HG02970 (cell line): ENCODE data around the gene LIF.

Source experiments
- ATAC-seq: cut with Tn5 transposase; IDR thresholded peaks from one replicate; pipeline ENCODE4 v1.9.1; 2021; ENCODE audit warnings: mild to moderate bottlenecking, moderate library complexity, moderate number of reproducible peaks; ENCODE audit not compliant: unreplicated experiment, low FRiP score

Gene LIF

GRCh38 chr22:30265823-30266444, 19.4 kb upstream of the LIF start:
- no peak for ATAC-seq

- ATAC-seq = no peak
Measured at GRCh38 chr22:30265131-30265720, 18.7 kb upstream of the LIF start.

- no peak for ATAC-seq
Measured at GRCh38 chr22:30263883-30264282, 17.3 kb upstream of the LIF start.

- no peak for ATAC-seq
Measured at GRCh38 chr22:30262917-30263741, 16.6 kb upstream of the LIF start.

GRCh38 chr22:30262112-30262511, 15.6 kb upstream of the LIF start:
- no peak for ATAC-seq

GRCh38 chr22:30261134-30261533, 14.6 kb upstream of the LIF start:
- no peak for ATAC-seq

- ATAC-seq = no peak
Measured at GRCh38 chr22:30260682-30261081, 14.1 kb upstream of the LIF start.

- no peak for ATAC-seq
Measured at GRCh38 chr22:30260276-30260675, 13.7 kb upstream of the LIF start.

- no peak for ATAC-seq
Measured at GRCh38 chr22:30254314-30254713, 7.8 kb upstream of the LIF start.

- ATAC-seq = no peak
Measured at GRCh38 chr22:30253205-30253852, 6.8 kb upstream of the LIF start.

GRCh38 chr22:30252411-30253204, 6.0 kb upstream of the LIF start:
- no peak for ATAC-seq

- ATAC-seq = no peak
Measured at GRCh38 chr22:30251711-30252110, 5.2 kb upstream of the LIF start.

GRCh38 chr22:30250661-30251267, 4.2 kb upstream of the LIF start:
- ATAC-seq = no peak

GRCh38 chr22:30250039-30250565, 3.5 kb upstream of the LIF start:
- no peak for ATAC-seq

- ATAC-seq = no peak
Measured at GRCh38 chr22:30249049-30250038, 2.8 kb upstream of the LIF start.

GRCh38 chr22:30248484-30248883, 1.9 kb upstream of the LIF start:
- ATAC-seq = no peak

GRCh38 chr22:30247974-30248373, 1.4 kb upstream of the LIF start:
- ATAC-seq = no peak

GRCh38 chr22:30247561-30247960, 1.0 kb upstream of the LIF start:
- no peak for ATAC-seq
